Panc1 (cell line): ENCODE results near the gene CABP2. TPM values are rescaled to one million over a fixed set of nuclear protein-coding genes. Genes with fewer than 3 reads are reported as not detected.

ENCODE experiments used
- ATAC-seq: fragments of 200-7000 bp; cut with Tn5 transposase; 2 replicates; pipeline ENCODE4 v1.9.1; 2020; ENCODE audit warnings: mild to moderate bottlenecking, moderate library complexity
- BruUV-seq: library from RNA; stranded (reverse); fragments of 400-500 nt; replicated peaks from 2 replicates; lab custom pipeline; 2021; lab: Mats Ljungman, UMichigan
- CTCF ChIA-PET: fragments of 300-600 bp; sonication (Branson Sonifier 250); formaldehyde crosslinking; loops from one replicate; lab custom pipeline; 2022; ENCODE audit warnings: antibody characterized with exemption; lab: Charles Lee
- POLR2A ChIA-PET: fragments of 300-600 bp; sonication (Branson Sonifier 250); formaldehyde crosslinking; loops from one replicate; lab custom pipeline; 2022; ENCODE audit warnings: antibody characterized with exemption; lab: Charles Lee
- DNase-seq: peaks from one replicate; pipeline ENCODE4 v3.0.0-alpha.2; 2010; ENCODE audit warnings: low read depth, low spot score
- H3K27ac ChIP-seq: 2 replicates; pipeline ENCODE4 v1.5.1; 2011; ENCODE audit warnings: mild to moderate bottlenecking, low read length, inconsistent platforms
- H3K27me3 ChIP-seq: fragments of 200-500 bp; sonication (Bioruptor generic); 2 replicates; pipeline ENCODE4 v1.6.0; 2014; ENCODE audit warnings: low read length, inconsistent platforms; ENCODE audit not compliant: control insufficient read depth, insufficient read depth
- H3K36me3 ChIP-seq: fragments of 200-500 bp; sonication (Bioruptor generic); 2 replicates; pipeline ENCODE4 v1.5.1; 2014; ENCODE audit warnings: inconsistent platforms, mild to moderate bottlenecking, low read length, moderate library complexity; ENCODE audit not compliant: control insufficient read depth, insufficient read depth
- H3K4me1 ChIP-seq: 2 replicates; pipeline ENCODE4 v1.5.1; 2011; ENCODE audit warnings: inconsistent platforms, mild to moderate bottlenecking, low read length, moderate library complexity; ENCODE audit not compliant: control insufficient read depth, insufficient read depth
- H3K4me3 ChIP-seq, 2 experiments: 2 replicates each; pipeline ENCODE4 v1.5.1; 2011 to 2012; ENCODE audit warnings: low read depth in 2 of 2, low read length in 2 of 2, mild to moderate bottlenecking in 2 of 2, inconsistent platforms in 1 of 2, moderate library complexity in 1 of 2
- H3K9me3 ChIP-seq: fragments of 200-500 bp; sonication (Bioruptor generic); 2 replicates; pipeline ENCODE4 v1.5.1; 2014; ENCODE audit warnings: low read depth, mild to moderate bottlenecking, inconsistent platforms, low read length, moderate library complexity; ENCODE audit not compliant: control insufficient read depth, insufficient read depth
- CTCF ChIP-seq: fragments of 450-650 bp; IDR thresholded peaks from 2 replicates; pipeline ENCODE4 v1.5.1; 2017; ENCODE audit warnings: mild to moderate bottlenecking
- POLR2AphosphoS5 ChIP-seq: IDR thresholded peaks from 2 replicates; pipeline ENCODE4 v1.6.1; 2012; ENCODE audit warnings: mild to moderate bottlenecking, low read depth, low read length, moderate library complexity
- REST ChIP-seq, 2 experiments: IDR thresholded peaks; 2 replicates each; pipeline ENCODE4 v1.6.1; 2011 to 2012; ENCODE audit warnings: low read depth in 2 of 2, control low read depth in 1 of 2, low read length in 1 of 2, mild to moderate bottlenecking in 1 of 2, moderate library complexity in 1 of 2; ENCODE audit not compliant: insufficient read depth in 1 of 2
- SIN3A ChIP-seq: IDR thresholded peaks from 2 replicates; pipeline ENCODE4 v1.6.1; 2012; ENCODE audit warnings: low read depth, mild to moderate bottlenecking, low read length, moderate library complexity, borderline replicate concordance; ENCODE audit not compliant: insufficient read depth
- TCF7L2 ChIP-seq: IDR thresholded peaks from 2 replicates; pipeline ENCODE4 v1.6.1; 2011; ENCODE audit warnings: mild to moderate bottlenecking, low read depth, low read length, inconsistent platforms
- in situ Hi-C: cut with HindIII; loops from 2 replicates; pipeline ENCODE4 v1.10.0; 2016; ENCODE audit warnings: low sequenced_read_pairs, low pct_unique_long_range_greater_than_20kb
- intact Hi-C: fragments of 100-400 bp; cut with micrococcal nuclease; formaldehyde crosslinking; loops from one replicate; pipeline ENCODE4 v1.10.0; 2022; ENCODE audit not compliant: unreplicated experiment
- total RNA-seq: library from RNA; stranded (reverse); gene quantifications from one replicate; pipeline ENCODE4 v1.2.1, GENCODE V29; 2021; ENCODE audit not compliant: unreplicated experiment

The CABP2 gene
- total RNA-seq, 1 experiment from 2014 or later: not detected

GRCh38 chr11:67523556-67524479, 572 bp upstream of the CABP2 start:
- in situ Hi-C loops (no loop called here), intact Hi-C loops (no loop called here)
- ChIA-PET CTCF (no interaction called here), POLR2A (no interaction called here)
- TF ChIP-seq TCF7L2 (no peak), REST (IDR thresholded peaks at IDR 0.05; ENCODE audit: insufficient read depth in 1 of 2, low read depth in 2 of 2, low read length in 1 of 2) (no peak), POLR2AphosphoS5 (no peak), SIN3A (no peak)
- DNase-seq: no peak
- no peak overlapping the region for H3K4me3 ChIP-seq
- no TSS peak for BruUV-seq
- ATAC-seq: peak; percentile 80
- no peak overlapping the region for H3K27ac ChIP-seq
- peaks cover 3% of the 10 kb centered on the region; the same call in 1 of the 2 replicates for H3K4me1 ChIP-seq
- no peaks in the 10 kb centered on the region for H3K9me3 ChIP-seq
- H3K36me3 ChIP-seq: no peaks in the 10 kb centered on the region
- no peaks in the 10 kb centered on the region for H3K27me3 ChIP-seq

GRCh38 chr11:67522338-67522737, 908 bp downstream of the CABP2 start:
- ChIA-PET CTCF (no interaction called here), POLR2A (no interaction called here)
- peaks cover 3% of the 10 kb centered on the region; the same call in 1 of the 2 replicates for H3K4me1 ChIP-seq
- TF ChIP-seq TCF7L2 (no peak), CTCF (no peak), SIN3A (no peak), REST (IDR thresholded peaks at IDR 0.05; ENCODE audit: insufficient read depth in 1 of 2, low read depth in 2 of 2, low read length in 1 of 2) (no peak)
- no peaks in the 10 kb centered on the region for H3K27me3 ChIP-seq
- intact Hi-C loops (no loop called here), in situ Hi-C loops (no loop called here)
- DNase-seq (no peak), ATAC-seq (no peak)
- H3K36me3 ChIP-seq: no peaks in the 10 kb centered on the region
- no peak overlapping the region for H3K4me3 ChIP-seq
- H3K9me3 ChIP-seq: no peaks in the 10 kb centered on the region
- no peak overlapping the region for H3K27ac ChIP-seq
- no TSS peak for BruUV-seq
